ENCODE results near the gene GADD45A.

DNA sequence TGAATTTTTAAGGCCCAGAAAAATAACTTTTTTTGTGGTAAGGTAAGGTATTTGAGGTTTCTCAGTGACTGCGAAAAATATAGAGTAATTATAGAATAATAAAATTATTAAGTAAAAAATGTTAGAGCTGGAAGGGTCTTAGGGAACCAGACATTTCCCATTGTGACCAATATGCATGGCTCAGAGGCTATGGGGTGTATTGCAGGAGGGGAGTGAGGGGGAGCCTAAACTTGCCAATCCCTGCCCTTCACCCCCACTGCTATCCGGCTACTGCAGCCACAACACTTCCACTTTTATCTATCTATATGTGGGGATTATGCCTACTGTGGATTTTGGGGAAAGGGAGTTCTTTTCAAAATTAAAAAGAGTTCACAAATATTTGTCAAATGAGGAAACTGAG is 7.6 kb upstream of the GADD45A start:
- TF ChIP-seq, protein P1, sequence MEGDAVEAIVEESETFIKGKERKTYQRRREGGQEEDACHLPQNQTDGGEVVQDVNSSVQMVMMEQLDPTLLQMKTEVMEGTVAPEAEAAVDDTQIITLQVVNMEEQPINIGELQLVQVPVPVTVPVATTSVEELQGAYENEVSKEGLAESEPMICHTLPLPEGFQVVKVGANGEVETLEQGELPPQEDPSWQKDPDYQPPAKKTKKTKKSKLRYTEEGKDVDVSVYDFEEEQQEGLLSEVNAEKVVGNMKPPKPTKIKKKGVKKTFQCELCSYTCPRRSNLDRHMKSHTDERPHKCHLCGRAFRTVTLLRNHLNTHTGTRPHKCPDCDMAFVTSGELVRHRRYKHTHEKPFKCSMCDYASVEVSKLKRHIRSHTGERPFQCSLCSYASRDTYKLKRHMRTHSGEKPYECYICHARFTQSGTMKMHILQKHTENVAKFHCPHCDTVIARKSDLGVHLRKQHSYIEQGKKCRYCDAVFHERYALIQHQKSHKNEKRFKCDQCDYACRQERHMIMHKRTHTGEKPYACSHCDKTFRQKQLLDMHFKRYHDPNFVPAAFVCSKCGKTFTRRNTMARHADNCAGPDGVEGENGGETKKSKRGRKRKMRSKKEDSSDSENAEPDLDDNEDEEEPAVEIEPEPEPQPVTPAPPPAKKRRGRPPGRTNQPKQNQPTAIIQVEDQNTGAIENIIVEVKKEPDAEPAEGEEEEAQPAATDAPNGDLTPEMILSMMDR (conservative IDR thresholded peaks at IDR 0.05; ENCODE audit: low read depth, low read length), result no peak
- no peak for TF ChIP-seq EZH2phosphoT487 (IDR thresholded peaks at IDR 0.05; ENCODE audit: borderline replicate concordance, low read length)

All from PC-3 (cell line).